Activated CD4-positive, alpha-beta T cell treated with anti-CD3 and anti-CD28 coated beads, Interleukin-10, Interleukin-2, amounts not matched to agents 100 ng/mL and 50 ng/mL, durations not matched to agents 16 hours and 8 hours (primary cell): ENCODE measurements around the gene CDCA4.
"Not testable (repeated sequence)": the region's sequence is repeated elsewhere in the genome, so short reads cannot be mapped to it uniquely, and the experiment has no call there.

ENCODE experiments used
- DNase-seq: peaks from one replicate; pipeline ENCODE4 v3.0.0-alpha.2; 2020

CDCA4 gene

DNA sequence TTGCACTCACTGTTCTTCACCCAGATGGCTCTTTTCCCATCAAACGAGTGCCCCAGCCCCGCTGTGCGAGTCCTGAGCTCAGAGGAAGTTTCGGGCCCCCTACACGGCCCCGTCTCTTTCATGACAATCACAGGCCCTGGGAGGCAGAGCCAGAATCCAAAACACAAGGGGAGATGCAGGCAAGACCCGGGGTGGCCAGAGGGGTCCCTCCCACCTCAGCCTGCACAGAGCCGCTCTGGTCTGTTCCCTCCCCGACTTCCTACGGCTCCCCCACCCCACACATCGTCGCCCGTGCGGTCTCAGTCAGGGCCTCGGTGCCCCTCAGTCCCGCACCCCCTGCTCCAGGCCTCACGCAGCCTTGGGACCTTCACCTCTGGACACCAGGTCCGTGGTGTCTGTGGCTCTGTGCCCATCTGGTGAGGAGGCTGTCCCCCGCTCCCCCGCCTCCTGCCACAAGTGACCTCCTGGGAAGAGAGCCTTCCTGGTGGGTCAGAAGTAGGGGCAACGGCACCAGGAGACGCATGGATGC lies 35.5 kb upstream of the CDCA4 start:
- DNase-seq, result no peak

DNA sequence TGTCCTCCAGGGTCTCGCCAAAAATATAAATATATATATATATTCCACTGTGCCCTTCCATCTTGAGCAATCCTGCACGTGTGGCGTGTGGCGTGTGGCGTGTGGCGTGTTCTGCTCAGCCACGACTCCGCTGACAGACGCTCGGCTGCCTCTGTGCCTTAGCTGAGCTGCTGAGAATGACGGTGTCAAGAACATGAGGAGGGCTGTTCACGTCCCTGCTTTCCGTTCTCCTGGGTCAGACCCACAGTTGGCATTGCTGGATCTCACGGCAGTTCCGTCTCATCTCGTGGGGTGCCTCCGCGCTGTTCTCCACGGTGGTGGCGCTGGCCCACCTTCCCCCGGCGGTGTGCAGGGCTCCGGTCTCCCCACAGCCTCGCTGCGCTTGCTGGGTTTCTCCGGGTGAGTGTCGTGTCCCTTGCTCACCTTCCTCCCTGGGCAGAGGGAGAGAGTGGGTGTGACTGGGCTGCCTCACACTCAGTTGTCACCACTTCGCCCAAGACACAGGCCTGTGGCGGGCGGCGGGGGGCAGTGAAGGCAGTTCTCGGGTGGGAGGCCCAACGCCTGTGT lies 34.9 kb upstream of the CDCA4 start:
- DNase-seq, result no peak

DNA sequence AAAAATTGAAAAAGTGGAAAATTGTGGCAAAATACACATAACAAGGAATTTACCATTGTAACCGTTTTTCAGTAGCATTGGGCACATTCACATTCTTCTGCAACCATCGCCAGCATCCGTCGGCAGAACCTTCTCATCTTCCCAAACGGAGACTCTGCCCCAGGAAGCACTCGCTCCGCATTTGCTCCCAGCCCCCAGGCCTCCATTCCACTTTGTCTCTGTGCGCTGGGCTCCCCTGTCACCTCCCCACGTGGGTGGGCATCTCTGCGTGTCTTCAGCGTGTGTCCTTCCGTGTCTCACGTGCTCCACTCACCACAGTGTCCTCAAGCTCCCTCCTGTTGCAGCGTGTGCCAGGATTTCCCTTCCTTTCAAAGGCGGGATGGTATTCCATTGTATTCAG lies 34.5 kb upstream of the CDCA4 start:
- DNase-seq, result no peak

DNA sequence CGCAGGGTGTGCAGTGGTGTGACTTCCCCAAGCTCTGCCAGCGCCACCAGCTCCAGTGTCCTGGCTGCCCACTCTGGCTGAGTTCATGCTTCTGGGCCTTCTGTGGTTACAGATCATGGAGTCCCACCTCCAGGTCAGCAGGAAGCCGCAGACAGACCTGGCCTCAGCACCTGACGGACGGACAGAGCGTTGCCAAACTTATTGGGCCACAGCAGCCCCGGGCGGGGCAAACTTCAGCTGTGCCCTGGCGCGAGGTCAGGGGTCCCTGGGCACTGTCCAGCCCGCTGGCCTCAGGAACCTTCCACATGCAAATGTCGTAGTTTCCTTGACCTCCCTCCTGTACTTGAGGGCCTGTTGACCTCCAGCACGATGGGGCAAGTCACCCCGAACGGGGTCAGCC lies 33.1 kb upstream of the CDCA4 start:
- DNase-seq, result no peak

DNA sequence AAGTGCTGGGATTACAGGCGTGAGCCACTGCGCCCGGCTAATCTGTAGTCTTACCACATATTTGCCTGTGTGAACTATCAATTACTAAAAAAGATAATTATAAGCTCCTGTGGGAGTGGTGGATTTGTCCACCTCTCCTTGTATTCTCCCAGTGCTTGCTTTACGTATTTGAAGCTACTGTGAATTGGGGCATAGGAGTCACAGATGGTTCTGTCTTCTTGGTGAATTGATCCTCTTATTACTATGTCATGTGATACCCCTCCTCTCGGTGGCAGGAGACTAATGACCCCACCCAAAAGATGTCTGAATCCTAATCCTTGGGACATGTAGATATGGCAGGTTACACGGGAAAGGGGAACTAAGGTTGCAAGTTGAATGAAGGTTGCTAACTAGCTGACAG lies 32.5 kb upstream of the CDCA4 start:
- no peak for DNase-seq

DNA sequence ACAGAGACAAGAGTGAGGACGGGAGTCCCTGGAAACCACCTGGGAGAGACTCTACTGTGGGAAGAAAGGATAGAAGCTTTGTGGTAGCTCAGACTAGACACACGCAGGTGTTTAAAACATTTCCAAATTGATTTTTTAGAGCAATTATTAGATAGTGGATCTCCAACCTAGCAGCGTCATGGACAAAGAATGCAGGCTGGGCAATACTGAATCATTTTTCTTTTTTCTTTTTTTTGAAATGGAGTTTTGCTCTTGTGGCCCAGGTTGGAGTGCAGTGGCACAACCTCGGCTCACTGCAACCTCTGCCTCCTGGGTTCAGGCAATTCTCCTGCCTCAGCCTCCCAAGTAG lies 31.2 kb upstream of the CDCA4 start:
- DNase-seq, result no peak

DNA sequence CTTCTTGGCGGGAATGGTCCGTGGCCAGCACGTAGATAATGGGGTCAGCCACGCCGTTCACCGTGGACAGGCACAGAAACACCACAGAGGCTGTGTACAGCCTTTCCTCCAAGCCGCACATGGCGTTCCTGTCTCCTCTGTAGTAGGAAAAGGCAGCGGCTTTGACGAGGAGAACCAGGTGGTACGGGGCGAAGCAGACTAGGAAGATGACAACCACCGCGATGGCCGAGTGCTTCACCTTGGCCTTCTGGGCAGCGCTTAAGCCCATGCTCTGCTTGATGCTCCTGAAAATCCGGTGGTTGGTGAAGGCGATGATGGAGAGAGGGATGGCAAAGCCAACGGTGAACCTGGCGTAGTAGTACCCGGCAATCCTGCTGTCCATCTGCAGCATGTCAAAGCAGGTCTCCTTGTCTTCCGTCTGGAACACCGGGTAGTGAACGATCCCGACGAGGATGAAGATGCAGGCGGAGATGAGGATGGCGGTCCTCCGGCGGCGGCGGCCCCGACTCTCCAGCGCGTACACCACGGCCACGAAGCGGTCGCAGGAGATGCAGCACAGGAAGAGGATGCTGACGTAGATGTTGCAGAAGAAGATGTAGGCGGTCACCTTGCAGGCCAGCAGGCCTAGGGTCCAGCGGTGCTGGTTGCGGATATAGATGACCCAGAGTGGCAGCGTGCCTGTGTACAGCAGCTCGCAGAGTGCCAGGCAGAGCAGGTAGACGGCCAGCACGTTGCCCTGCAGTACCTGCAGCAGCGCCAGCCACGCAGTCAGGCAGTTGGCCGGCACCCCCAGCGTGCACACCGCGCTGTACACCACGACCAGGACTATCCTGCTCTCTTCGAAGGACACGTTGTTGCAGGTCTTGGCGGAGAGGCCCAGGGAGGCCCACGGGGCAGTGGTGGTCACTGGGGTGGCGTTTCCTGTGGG lies 30.6 kb upstream of the CDCA4 start:
- no peak for DNase-seq

DNA sequence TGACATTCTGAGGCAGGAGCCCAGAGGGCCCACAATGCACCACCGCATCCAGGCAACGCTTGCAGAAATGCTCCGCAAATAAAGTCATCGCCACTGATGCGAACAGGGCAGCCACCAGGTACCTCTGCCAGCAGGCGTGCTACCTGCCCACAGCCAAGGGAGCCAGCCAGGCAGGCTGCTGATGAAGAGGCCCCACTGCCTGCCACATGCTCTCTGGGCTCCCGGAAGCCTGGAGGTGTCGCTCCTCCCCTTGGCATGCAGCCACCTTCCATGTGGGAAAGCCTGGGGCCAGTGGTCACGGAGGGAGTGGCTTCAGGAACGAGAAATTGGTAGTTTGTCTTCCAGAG lies 29.6 kb upstream of the CDCA4 start:
- no peak for DNase-seq

DNA sequence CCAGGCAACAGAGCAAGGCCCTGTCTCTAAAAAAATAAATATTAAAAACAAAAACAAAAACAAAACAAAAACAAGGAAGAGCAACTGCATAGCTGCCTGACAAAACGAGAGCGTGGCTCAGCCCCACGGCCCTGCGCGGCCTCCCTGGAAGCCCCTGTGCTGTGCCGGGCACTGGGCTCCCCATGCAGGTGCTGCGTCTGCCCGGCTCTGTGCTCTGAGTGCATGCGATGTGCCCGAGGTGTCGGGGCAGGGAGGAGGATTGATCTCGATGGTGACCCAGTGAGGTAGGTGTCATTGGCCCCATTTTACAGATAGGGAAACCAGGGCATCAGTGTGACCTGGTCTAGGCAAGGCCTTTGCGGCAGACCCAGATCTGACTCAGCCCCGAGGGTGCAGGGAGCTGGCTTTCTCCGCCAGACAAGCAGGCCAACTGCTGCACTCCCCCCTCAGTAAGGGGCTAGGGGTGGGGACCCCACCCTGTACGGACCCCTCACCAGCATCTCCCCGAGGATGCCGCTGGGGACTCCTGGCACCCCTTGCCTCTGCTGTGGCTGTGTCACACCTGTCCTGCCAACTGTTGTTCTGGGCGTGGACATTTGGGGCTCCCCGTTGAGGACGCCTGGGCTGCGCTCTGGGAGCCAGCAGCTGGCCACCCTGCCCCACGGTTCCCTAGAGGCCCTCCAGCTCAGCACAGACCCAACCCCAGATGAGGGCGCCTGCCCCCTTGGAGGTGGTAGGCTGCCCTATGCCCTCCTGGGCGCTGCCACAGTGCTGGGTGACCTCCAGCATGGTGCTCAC lies 29.1 kb upstream of the CDCA4 start:
- no peak for DNase-seq

DNA sequence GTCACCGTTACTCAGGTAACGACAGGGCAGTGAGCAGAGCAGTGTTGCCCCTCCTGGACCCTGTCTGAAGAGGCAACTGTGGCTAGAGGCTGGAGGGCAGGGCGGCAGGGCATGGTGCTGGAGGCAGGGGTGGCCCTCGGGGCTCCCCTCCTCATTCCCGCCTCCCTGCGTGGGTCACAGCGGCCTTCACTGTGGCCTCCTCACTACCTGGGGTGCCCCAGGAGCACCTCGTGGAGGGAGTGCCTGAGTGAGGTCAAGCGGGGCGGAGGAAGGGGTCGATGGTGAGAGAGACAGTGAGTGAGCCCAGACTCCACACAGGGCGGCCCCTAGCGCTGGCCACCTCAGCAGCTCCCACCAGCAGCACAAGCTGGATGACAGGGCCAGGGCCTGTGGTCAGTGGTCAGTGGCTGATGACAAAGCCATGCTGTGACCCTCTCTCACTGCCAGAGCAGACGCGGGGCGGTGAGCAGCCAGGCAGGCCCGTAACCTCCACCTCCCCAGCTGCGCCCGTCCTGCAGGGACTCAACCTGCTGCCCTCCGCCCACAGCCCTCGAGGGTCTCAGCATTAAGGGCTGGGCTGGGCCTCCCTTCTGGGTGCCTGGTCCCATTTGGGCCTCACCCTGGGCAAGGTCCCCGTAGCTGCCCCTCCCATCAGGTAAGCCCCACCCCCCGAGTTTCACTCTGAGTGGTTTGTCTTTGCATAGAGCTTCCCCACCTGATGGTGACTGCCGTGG lies 26.6 kb upstream of the CDCA4 start:
- peak; percentile 38 for DNase-seq

DNA sequence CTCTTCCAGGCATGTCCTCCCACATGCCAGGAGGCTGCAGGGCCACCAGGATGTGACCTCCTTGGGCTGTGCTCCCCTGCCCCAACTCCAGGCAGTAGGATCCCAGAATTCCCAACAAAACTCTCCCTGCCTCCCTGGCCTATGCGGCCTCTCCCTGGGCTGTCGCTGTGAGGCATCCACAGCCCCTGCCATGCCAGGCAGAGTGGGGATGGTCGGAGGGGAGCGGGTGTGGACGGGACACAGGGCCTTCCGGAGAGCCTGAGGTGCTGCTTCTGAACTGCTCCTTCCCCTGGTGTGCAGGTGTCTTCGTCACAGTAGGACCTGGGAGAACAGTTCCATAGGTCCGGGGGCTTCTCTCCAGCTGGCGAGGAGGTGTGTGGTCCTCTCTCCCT lies 26.0 kb upstream of the CDCA4 start:
- DNase-seq, result no peak

DNA sequence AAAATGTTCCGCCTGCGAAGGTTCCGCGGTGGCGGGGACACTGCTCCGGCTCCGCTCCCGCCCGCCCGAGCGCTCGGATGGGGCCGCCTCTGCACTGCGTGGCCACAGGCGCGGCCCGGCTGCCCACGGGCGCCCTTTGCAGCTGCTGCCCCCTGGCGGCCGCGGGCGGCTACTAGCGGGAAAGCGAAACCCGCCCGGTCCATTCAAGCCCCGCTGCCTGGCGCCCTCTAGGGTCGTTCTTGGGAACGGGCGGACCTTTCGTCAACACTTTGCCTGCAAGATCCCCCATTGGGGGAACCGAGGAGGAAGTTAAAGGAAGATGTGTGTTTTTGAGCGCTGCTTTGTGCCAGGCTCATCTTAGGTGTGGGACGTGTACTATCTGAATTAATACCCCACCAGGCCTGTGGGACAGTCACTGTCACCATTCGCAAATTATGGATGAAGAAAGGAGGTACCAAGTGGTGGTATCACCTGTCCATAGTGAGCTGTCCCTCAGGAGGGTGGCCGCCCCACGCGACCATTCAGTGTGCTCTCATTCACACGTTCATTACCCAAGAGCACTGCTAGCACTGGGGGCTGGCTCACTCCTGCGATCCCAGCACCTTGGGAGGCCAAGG lies 24.9 kb upstream of the CDCA4 start:
- peak; percentile 93 for DNase-seq

DNA sequence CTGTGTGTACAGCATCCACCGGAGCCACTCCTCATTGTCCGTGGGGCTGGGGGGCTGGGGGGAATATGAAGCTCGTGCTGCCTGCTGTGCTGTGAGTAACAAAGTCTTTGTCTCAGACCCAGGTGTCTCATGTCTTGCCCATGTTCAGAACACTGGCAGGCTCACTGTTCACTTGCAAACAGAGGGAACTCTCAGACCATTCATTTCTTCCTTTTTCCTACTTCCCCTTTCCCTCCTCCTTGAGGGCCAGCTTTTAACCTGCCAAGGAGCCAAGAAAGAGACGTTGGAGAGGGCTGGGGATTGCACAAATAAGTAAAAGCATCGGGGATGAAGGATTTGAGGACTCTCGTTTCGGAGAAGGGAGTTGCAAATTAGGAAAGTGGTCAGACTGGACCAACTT lies 22.8 kb upstream of the CDCA4 start:
- no peak for DNase-seq

DNA sequence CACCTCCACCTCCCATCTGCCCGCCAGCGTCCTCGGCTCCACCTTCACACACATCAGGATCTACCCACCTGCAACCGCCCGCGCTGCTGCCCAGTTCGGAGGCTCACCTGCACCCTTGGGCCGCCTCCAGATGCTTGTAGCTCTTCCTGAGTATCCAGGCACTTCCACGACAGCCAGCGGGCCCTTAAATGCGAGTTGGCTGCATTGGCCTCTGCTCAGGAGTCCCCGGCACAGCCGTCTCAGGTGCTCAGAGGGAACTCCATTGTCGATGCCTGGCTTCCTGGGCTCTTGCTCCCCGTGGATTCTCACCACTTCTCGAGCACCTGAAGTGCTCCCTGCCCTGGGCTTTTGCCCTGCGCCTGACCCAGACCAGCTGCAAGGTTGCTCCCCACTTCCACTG lies 21.9 kb upstream of the CDCA4 start:
- DNase-seq, result no peak

DNA sequence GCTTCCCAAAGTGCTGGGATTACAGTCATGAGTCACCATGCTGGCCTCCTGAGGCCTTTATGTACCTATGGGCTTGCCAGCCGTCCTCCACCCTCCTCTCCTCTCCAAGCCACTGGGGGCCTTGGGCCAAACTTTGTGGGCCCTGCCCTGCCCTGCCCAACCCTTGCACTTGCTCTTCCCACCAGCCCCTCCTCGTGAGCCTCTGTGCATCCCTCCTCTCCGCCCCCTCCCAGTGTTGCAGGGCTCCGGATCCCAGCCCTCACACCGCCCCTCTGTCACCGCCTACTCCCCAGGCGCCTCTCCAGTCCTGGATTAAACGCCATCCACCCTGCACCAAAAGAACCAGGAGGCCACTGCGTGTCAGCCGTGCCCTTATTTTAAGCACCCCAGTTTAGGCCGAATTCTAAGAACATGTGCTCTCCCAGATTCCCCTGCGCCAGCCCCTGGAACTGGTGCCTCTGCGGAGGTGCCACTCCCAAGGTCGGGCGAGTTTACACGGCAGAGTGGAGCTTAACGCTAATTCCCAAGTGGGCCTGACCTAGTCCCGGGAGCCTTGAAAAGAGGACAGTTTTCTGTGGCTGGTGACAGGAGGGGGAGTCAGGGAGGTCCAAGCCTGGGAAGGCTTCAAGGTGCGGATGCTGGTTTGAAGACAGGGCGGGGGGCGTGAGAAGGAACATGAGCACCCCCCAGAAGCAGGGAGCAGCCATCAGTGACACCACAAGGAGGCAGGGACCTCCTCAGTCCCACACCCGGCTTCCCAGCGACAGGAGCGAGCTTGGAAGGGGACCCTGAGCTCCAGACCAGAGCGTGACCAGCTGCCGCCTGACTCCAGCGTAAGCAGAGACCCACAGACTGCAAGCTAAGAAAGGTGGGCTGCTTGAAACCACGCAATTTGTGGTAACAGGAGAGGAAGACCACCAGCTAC lies 21.2 kb upstream of the CDCA4 start:
- no peak for DNase-seq

DNA sequence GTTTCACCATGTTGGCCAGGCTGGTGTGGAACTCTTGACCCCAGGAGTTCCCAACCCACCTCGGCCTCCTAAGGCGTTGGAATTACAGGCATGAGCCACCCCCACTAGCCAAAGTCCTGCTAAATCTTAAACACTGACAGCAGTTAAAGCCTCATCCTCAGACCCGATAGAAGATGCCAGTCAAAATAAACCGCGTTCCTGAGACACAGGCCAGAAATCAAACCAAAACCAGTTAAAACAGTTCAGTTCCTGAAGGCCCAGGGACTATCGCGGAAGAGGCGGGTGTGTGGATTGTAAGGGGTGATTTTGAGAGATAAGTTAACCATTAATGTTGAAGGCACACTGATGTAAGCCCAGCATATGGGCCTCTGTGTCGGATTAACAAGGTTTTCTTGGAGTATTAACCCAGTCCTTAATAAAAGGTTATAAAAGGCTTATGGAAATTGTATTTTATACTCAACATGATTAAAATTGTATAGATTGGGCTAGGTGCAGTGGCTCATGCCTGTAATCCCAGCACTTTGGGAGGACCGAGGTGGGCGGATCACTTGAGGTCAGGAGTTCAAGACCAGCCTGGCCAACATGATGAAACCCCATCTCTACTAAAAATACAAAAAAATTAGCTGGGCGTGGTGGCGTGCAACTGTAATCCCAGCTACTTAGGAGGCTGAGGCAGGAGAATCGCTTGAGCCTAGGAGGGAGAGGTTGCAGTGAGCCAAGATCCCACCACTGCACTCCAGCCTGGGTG lies 18.7 kb upstream of the CDCA4 start:
- no peak for DNase-seq

DNA sequence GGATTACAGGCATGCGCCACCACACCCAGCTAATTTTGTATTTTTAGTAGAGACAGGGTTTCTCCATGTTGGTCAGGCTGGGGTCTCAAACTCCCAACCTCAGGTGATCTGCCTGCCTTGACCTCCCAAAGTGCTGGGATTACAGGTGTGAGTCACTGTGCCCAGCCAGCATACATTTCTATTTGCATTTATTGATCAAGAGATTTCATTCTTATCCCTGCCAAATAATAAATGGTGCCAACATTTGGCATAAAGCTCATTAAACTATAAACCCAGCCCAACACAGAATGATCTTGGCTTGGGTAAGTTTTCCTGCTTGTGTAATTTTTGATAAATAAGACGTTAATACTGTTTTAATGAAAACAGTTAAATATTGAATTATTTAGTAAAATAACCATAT lies 14.7 kb upstream of the CDCA4 start:
- not testable (repeated sequence) for DNase-seq

DNA sequence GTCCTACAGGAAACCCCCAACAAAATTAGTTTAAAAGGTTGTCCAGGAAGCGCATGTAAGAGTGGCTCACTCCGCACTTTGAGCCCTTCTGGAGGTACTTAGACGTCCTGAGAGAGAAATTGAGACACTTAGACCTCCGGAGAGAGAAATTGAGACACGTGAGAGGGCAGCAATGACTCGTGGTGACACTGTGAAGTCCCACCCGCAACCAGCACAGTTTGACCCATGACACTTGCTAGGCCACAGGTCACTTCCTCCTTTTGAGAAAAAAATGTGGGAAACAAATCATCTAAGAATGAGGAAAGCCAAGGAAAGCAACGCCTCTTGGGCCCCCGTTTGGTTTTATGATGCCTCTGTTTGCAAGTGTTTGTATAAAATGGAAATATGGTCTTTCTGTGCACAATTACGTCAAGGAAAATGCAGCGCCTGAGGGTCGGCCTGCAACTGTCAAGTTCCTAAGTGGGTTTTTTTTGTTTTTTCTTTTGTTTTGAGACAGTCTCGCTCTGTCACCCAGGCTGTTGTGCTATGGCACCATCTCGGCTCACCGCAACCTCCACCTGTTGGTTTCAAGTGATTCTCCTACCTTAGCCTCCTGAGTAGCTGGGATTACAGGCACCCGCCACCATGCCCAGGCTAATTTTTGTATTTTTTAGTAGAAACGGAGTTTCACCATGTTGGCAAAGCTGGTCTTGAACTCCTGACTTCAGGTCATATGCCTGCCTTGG lies 13.6 kb upstream of the CDCA4 start:
- no peak for DNase-seq

DNA sequence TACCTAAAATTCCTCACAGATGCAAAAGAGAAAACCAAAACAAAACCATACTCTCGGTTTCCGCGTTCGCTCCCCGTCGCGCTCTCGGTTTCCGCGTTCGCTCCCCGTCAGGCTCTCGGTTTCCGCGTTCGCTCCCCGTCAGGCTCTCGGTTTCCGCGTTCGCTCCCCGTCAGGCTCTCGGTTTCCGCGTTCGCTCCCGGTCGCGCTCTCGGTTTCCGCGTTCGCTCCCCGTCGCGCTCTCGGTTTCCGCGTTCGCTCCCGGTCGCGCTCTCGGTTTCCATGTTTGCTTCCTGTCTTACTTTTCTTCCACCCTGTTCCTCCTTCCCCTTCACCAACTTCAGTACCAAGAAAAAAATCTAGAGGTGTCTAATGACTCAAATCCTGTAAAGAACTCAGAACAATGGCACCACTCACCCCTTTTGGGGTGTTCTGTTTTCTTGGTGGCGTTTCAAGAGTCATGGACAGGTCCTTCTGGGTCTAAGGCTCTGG lies 12.6 kb upstream of the CDCA4 start:
- peak; percentile 28 for DNase-seq

DNA sequence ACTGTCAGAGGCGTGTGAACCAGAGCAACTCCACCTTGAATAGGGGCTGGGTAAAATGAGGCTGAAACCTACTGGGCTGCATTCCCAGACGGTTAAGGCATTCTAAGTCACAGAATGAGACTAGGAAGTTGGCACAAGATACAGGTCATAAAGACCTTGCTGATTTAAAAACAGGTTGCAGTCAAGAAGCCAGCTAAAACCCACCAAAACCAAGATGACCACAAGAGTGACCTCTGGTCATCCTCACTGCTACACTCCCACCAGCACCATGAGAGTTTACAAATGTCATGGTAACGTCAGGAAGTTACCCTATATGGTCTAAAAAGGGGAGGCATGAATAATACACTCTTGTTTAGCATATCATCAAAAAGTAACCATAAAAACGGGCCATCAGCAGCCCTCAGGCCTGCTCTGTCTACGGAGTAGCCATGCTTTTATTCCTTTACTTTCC lies 11.6 kb upstream of the CDCA4 start:
- not testable (repeated sequence) for DNase-seq
